SK-N-SH treated with all-trans-retinoic acid at 6 μM for 48 hours (cell line): ENCODE results near the gene DTNA.
"Not testable (repeated sequence)": the region's sequence is repeated elsewhere in the genome, so short reads cannot be mapped to it uniquely, and the experiment has no call there.

Experiments
- ATAC-seq: fragments of 200-7000 bp; cut with Tn5 transposase; 3 replicates; pipeline ENCODE4 v1.9.1; 2020; ENCODE audit warnings: mild to moderate bottlenecking, moderate library complexity
- ARNTL ChIP-seq: fragments of 450-650 bp; formaldehyde crosslinking; IDR thresholded peaks from 2 replicates; pipeline ENCODE4 v1.5.0; 2020; ENCODE audit warnings: low read depth, mild to moderate bottlenecking, moderate library complexity, borderline replicate concordance
- BACH2 ChIP-seq: fragments of 250-450 bp; sonication (Bioruptor Pico); IDR thresholded peaks from 2 replicates; pipeline ENCODE4 v1.9.0; 2021; ENCODE audit warnings: mild to moderate bottlenecking, borderline replicate concordance
- CREB5 ChIP-seq: fragments of 250-450 bp; sonication (Bioruptor Pico); IDR thresholded peaks from 2 replicates; pipeline ENCODE4 v1.5.1; 2020; ENCODE audit warnings: low read depth, mild to moderate bottlenecking, moderate library complexity
- CSDC2 ChIP-seq: fragments of 250-450 bp; sonication (Bioruptor Pico); IDR thresholded peaks from 2 replicates; pipeline ENCODE4 v1.5.0; 2020; ENCODE audit warnings: mild to moderate bottlenecking, moderate library complexity
- CSRNP3 ChIP-seq: fragments of 250-450 bp; sonication (Bioruptor Pico); IDR thresholded peaks from 2 replicates; pipeline ENCODE4 v1.5.1; 2021; ENCODE audit warnings: mild to moderate bottlenecking, moderate library complexity
- ESRRG ChIP-seq: fragments of 250-450 bp; sonication (Bioruptor Pico); IDR thresholded peaks from 2 replicates; pipeline ENCODE4 v1.6.1; 2021; ENCODE audit warnings: mild to moderate bottlenecking
- GLIS3 ChIP-seq: fragments of 250-450 bp; sonication (Bioruptor Pico); IDR thresholded peaks from 2 replicates; pipeline ENCODE4 v1.5.0; 2020; ENCODE audit warnings: mild to moderate bottlenecking, moderate library complexity
- ISL1 ChIP-seq: fragments of 250-450 bp; sonication (Bioruptor Pico); IDR thresholded peaks from 2 replicates; pipeline ENCODE4 v2.1.2; 2022; ENCODE audit warnings: mild to moderate bottlenecking, moderate library complexity
- OSR1 ChIP-seq: fragments of 250-450 bp; sonication (Bioruptor Pico); IDR thresholded peaks from 2 replicates; pipeline ENCODE4 v1.8.0; 2022; ENCODE audit warnings: moderate library complexity, mild to moderate bottlenecking, inconsistent platforms
- PATZ1 ChIP-seq: fragments of 250-450 bp; sonication (Bioruptor Pico); IDR thresholded peaks from 2 replicates; pipeline ENCODE4 v1.8.0; 2020; ENCODE audit warnings: mild to moderate bottlenecking, moderate library complexity, borderline replicate concordance
- POU6F1 ChIP-seq: fragments of 250-450 bp; sonication (Bioruptor Pico); IDR thresholded peaks from 2 replicates; pipeline ENCODE4 v1.8.0; 2021; ENCODE audit warnings: low read depth, mild to moderate bottlenecking, moderate library complexity, borderline replicate concordance
- PPARA ChIP-seq: fragments of 250-450 bp; sonication (Bioruptor Pico); IDR thresholded peaks from 2 replicates; pipeline ENCODE4 v1.5.0; 2020; ENCODE audit warnings: mild to moderate bottlenecking, borderline replicate concordance
- RARB ChIP-seq: fragments of 250-450 bp; sonication (Bioruptor Pico); IDR thresholded peaks from 2 replicates; pipeline ENCODE4 v1.8.0; 2021; ENCODE audit warnings: mild to moderate bottlenecking, moderate library complexity
- SNAI2 ChIP-seq: fragments of 250-450 bp; sonication (Bioruptor Pico); IDR thresholded peaks from 2 replicates; pipeline ENCODE4 v1.5.0; 2020; ENCODE audit warnings: mild to moderate bottlenecking, moderate library complexity
- TCF4 ChIP-seq: fragments of 250-450 bp; sonication (Bioruptor Pico); IDR thresholded peaks from 2 replicates; pipeline ENCODE4 v1.8.0; 2021; ENCODE audit warnings: mild to moderate bottlenecking, moderate library complexity, borderline replicate concordance
- TOX ChIP-seq: fragments of 250-450 bp; sonication (Bioruptor Pico); IDR thresholded peaks from 2 replicates; pipeline ENCODE4 v1.8.0; 2021; ENCODE audit warnings: mild to moderate bottlenecking, moderate library complexity, borderline replicate concordance
- TSHZ2 ChIP-seq: fragments of 250-450 bp; sonication (Bioruptor Pico); IDR thresholded peaks from 2 replicates; pipeline ENCODE4 v1.5.0; 2020; ENCODE audit warnings: mild to moderate bottlenecking, moderate library complexity
- ZC3H10 ChIP-seq: fragments of 250-450 bp; sonication (Bioruptor Pico); IDR thresholded peaks from 2 replicates; pipeline ENCODE4 v1.5.1; 2021; ENCODE audit warnings: mild to moderate bottlenecking, moderate library complexity
- ZFP3 ChIP-seq: fragments of 250-450 bp; sonication (Bioruptor Pico); IDR thresholded peaks from 2 replicates; pipeline ENCODE4 v1.5.0; 2020; ENCODE audit warnings: mild to moderate bottlenecking, moderate library complexity
- ZFP30 ChIP-seq: fragments of 450-650 bp; formaldehyde crosslinking; IDR thresholded peaks from 2 replicates; pipeline ENCODE4 v1.5.0; 2022; ENCODE audit warnings: mild to moderate bottlenecking, moderate library complexity
- ZNF565 ChIP-seq: fragments of 450-650 bp; formaldehyde crosslinking; conservative IDR thresholded peaks from 2 replicates; pipeline ENCODE4 v1.5.0; 2020; ENCODE audit warnings: low read depth, mild to moderate bottlenecking, moderate library complexity
- ZNF70 ChIP-seq: fragments of 450-650 bp; formaldehyde crosslinking; IDR thresholded peaks from 2 replicates; pipeline ENCODE4 v1.5.0; 2020; ENCODE audit warnings: mild to moderate bottlenecking, moderate library complexity
- ZNF8 ChIP-seq: fragments of 450-650 bp; formaldehyde crosslinking; IDR thresholded peaks from 2 replicates; pipeline ENCODE4 v1.5.0; 2020; ENCODE audit warnings: mild to moderate bottlenecking, moderate library complexity

DTNA gene

GRCh38 chr18:34921226-34921625 lies 211.1 kb downstream of the DTNA start:
- TF ChIP-seq ZNF8 (CRISPR knock-in tag) (no peak), ARNTL (CRISPR knock-in tag) (no peak), TOX (no peak)
- ATAC-seq = no peak

GRCh38 chr18:34921811-34922385 lies 211.8 kb downstream of the DTNA start:
- no peak for TF ChIP-seq TOX
- no peak for TF ChIP-seq ZNF70 (CRISPR knock-in tag)
- no peak for TF ChIP-seq CSRNP3 (CRISPR knock-in tag)
- no peak for TF ChIP-seq POU6F1 (CRISPR knock-in tag)
- TF ChIP-seq ZC3H10 (CRISPR knock-in tag) = no peak
- TF ChIP-seq TSHZ2 (CRISPR knock-in tag) = no peak
- TF ChIP-seq ZFP3 (CRISPR knock-in tag) = no peak
- TF ChIP-seq ISL1 = no peak
- TF ChIP-seq PATZ1 (CRISPR knock-in tag) = no peak
- no peak for TF ChIP-seq GLIS3 (CRISPR knock-in tag)
- no peak for TF ChIP-seq CSDC2 (CRISPR knock-in tag)
- TF ChIP-seq ZNF8 (CRISPR knock-in tag) = no peak
- TF ChIP-seq ARNTL (CRISPR knock-in tag) = no peak
- TF ChIP-seq CREB5 = no peak
- no peak for TF ChIP-seq OSR1 (CRISPR knock-in tag)
- TF ChIP-seq RARB (CRISPR knock-in tag) = no peak
- no peak for TF ChIP-seq BACH2 (CRISPR knock-in tag)
- ATAC-seq = no peak

GRCh38 chr18:34922594-34922993 lies 212.5 kb downstream of the DTNA start:
- not testable (repeated sequence) for ATAC-seq

GRCh38 chr18:34923911-34924310 lies 213.8 kb downstream of the DTNA start:
- no peak for ATAC-seq
- no peak for TF ChIP-seq ZFP3 (CRISPR knock-in tag)
- TF ChIP-seq CSDC2 (CRISPR knock-in tag) = no peak
- no peak for TF ChIP-seq ZNF8 (CRISPR knock-in tag)
- TF ChIP-seq CREB5 = no peak
- no peak for TF ChIP-seq ZC3H10 (CRISPR knock-in tag)
- TF ChIP-seq TCF4 (CRISPR knock-in tag) = no peak
- no peak for TF ChIP-seq GLIS3 (CRISPR knock-in tag)
- no peak for TF ChIP-seq ZNF565 (CRISPR knock-in tag)
- no peak for TF ChIP-seq POU6F1 (CRISPR knock-in tag)
- TF ChIP-seq ZNF70 (CRISPR knock-in tag) = no peak
- TF ChIP-seq ISL1 = no peak
- no peak for TF ChIP-seq OSR1 (CRISPR knock-in tag)
- no peak for TF ChIP-seq SNAI2 (CRISPR knock-in tag)
- no peak for TF ChIP-seq PPARA (CRISPR knock-in tag)
- TF ChIP-seq BACH2 (CRISPR knock-in tag) = no peak
- TF ChIP-seq ESRRG (CRISPR knock-in tag) = no peak
- TF ChIP-seq ZFP30 = no peak
